ENCODE data around the gene ST3GAL6.

GRCh38 chr3:98726084-98726483 lies 37.1 kb upstream of the ST3GAL6 start:
- TF ChIP-seq POLR2AphosphoS5 (IDR thresholded peaks at IDR 0.05; ENCODE audit: borderline replicate concordance, low read depth, low read length) (no peak), EZH2 (IDR thresholded peaks at IDR 0.05) (no peak)

All from SK-N-MC (cell line).